Sigmoid colon (tissue), 4 donors: Measurements from ENCODE around the gene CHRNB2.

Experiments
- POLR2A ChIP-seq, 2 donors: fragments of 450-650 bp; IDR thresholded peaks; one replicate each; pipeline ENCODE4 v1.6.1; 2016; ENCODE audit warnings: antibody characterized with exemption in 2 of 2, mild to moderate bottlenecking in 2 of 2, moderate library complexity in 2 of 2
- POLR2AphosphoS5 ChIP-seq, 4 donors: sonication (generic); formaldehyde crosslinking; IDR thresholded peaks; one replicate each; pipeline ENCODE4 v1.6.1; 2017; ENCODE audit warnings: antibody characterized with exemption in 4 of 4
- TF ChIP-seq, protein P1 (sequence below), 4 experiments: fragments of 450-650 bp in 3 of 4; fragments of 200-600 bp in 1 of 4; IDR thresholded peaks; one replicate each; pipeline ENCODE4 v1.5.1; 2016 to 2019; ENCODE audit warnings: antibody characterized with exemption in 4 of 4, mild to moderate bottlenecking in 3 of 4, moderate library complexity in 2 of 4

DNA sequence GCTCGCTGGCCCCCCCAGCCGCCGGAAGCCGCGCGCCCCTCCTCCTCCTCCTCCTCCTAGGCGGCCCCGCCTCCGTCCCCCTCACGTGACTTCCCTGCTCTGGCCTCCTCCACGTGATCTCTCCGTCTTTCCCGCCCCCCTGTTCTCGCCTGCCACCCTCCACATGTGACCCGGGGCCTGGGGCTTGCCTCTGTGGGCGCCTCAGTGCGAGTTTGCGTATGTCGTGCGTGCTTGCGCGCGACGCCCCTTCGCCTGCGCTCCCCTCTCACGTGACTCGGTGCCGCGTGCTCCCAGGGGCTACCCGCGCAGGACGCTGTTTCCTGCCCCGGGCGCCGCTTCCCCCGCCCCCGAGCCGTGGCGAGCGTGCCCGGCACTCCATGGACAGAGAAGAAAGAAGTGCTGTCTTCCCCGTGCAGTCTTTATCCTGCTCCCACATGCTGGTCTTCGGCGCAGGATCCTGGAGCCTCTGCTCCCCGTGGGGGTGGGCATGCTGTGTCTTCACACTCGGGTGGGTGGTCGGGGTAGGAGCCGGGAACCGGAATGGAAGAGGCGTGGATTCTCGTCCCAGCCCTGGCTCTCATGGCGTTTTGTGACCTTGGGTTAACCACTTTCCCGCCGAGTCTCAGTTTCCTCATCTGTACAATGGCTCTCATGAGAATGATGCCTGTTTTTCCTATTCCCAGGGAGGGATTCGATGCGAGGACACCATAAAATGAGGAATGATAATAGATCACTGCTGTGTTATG is 8.7 kb upstream of the CHRNB2 start:
- TF ChIP-seq, protein P1, sequence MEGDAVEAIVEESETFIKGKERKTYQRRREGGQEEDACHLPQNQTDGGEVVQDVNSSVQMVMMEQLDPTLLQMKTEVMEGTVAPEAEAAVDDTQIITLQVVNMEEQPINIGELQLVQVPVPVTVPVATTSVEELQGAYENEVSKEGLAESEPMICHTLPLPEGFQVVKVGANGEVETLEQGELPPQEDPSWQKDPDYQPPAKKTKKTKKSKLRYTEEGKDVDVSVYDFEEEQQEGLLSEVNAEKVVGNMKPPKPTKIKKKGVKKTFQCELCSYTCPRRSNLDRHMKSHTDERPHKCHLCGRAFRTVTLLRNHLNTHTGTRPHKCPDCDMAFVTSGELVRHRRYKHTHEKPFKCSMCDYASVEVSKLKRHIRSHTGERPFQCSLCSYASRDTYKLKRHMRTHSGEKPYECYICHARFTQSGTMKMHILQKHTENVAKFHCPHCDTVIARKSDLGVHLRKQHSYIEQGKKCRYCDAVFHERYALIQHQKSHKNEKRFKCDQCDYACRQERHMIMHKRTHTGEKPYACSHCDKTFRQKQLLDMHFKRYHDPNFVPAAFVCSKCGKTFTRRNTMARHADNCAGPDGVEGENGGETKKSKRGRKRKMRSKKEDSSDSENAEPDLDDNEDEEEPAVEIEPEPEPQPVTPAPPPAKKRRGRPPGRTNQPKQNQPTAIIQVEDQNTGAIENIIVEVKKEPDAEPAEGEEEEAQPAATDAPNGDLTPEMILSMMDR (IDR thresholded peaks at IDR 0.05) = no peak
- TF ChIP-seq POLR2A (IDR thresholded peaks at IDR 0.05) = peak in 1 of 2 donors; percentile 22
- peak; percentile 75 to 94 (median 78) for TF ChIP-seq POLR2AphosphoS5 (IDR thresholded peaks at IDR 0.05)
